Skeletal muscle satellite cell (primary cell): ENCODE measurements around the gene TENT4A. TPM values are rescaled to one million over a fixed set of nuclear protein-coding genes. Genes with fewer than 3 reads are reported as not detected.
"Not testable (repeated sequence)": the region's sequence is repeated elsewhere in the genome, so short reads cannot be mapped to it uniquely, and the experiment has no call there.

Source experiments
- H3K27me3 ChIP-seq: 2 replicates; pipeline ENCODE4 v1.7.0; 2013; ENCODE audit warnings: low read length; ENCODE audit not compliant: control insufficient read depth, insufficient read depth
- H3K36me3 ChIP-seq: 2 replicates; pipeline ENCODE4 v1.7.0; 2013; ENCODE audit warnings: mild to moderate bottlenecking, control low read depth, low read length; ENCODE audit not compliant: insufficient read depth
- H3K4me1 ChIP-seq: 2 replicates; pipeline ENCODE4 v1.7.0; 2013; ENCODE audit warnings: low read length; ENCODE audit not compliant: control insufficient read depth, insufficient read depth
- H3K4me2 ChIP-seq: 2 replicates; pipeline ENCODE4 v1.7.0; 2013; ENCODE audit warnings: mild to moderate bottlenecking, low read length
- H3K4me3 ChIP-seq: 2 replicates; pipeline ENCODE4 v1.7.0; 2013; ENCODE audit warnings: low read length
- H3K9ac ChIP-seq: 2 replicates; pipeline ENCODE4 v1.7.0; 2013; ENCODE audit warnings: mild to moderate bottlenecking, low read depth, low read length, moderate library complexity
- H3K9me3 ChIP-seq: replicated peaks from 2 replicates; pipeline ENCODE4 v1.7.0; 2013; ENCODE audit warnings: mild to moderate bottlenecking, control low read depth, low read length
- total RNA-seq: library from RNA; depleted of rRNA; stranded (reverse); fragments of >200 nt; gene quantifications from 2 replicates; pipeline ENCODE4 v1.2.3, GENCODE V29; 2012; rRNA removed

The TENT4A gene
- total RNA-seq = 14.6 and 16.5 TPM in 2 replicates

- Histone ChIP-seq H3K9ac (peak within 1 kb of the TSS; percentile 90), H3K4me2 (peak within 1 kb of the TSS; percentile 95), H3K9me3 (no peaks in the 10 kb centered on the region), H3K4me1 (peaks cover 35% of the 10 kb centered on the region), H3K4me3 (peak within 1 kb of the TSS; percentile 85), H3K36me3 (peaks cover 8% of the 10 kb centered on the region), H3K27me3 (no peaks in the 10 kb centered on the region)
Observed at GRCh38 chr5:6713274-6714225, at the start of gene TENT4A. TSS of gene TENT4A (plus strand) at chr5:6713432. CDS start at chr5:6713984, 552 bp downstream.

- Histone ChIP-seq H3K9me3 (no peaks in the 10 kb centered on the region), H3K36me3 (peaks cover 12% of the 10 kb centered on the region), H3K4me3 (no peak overlapping the region), H3K27me3 (no peaks in the 10 kb centered on the region), H3K9ac (no peak overlapping the region), H3K4me1 (no peaks in the 10 kb centered on the region), H3K4me2 (no peak overlapping the region)
Observed at GRCh38 chr5:6666762-6667161, 46.5 kb upstream of the TENT4A start.

- H3K4me1 ChIP-seq = no peaks in the 10 kb centered on the region
- H3K36me3 ChIP-seq = peaks cover 12% of the 10 kb centered on the region
- no peak overlapping the region for H3K9ac ChIP-seq
- H3K4me3 ChIP-seq = no peak overlapping the region
- H3K9me3 ChIP-seq = no peaks in the 10 kb centered on the region
- no peak overlapping the region for H3K4me2 ChIP-seq
- no peaks in the 10 kb centered on the region for H3K27me3 ChIP-seq
Observed at GRCh38 chr5:6667648-6668047, 45.6 kb upstream of the TENT4A start.

- H3K4me1 ChIP-seq, H3K9me3 ChIP-seq, H3K4me2 ChIP-seq, H3K9ac ChIP-seq, H3K27me3 ChIP-seq, H3K4me3 ChIP-seq: not testable (repeated sequence)
- peaks cover 12% of the 10 kb centered on the region for H3K36me3 ChIP-seq
Observed at GRCh38 chr5:6668717-6669116, 44.5 kb upstream of the TENT4A start.

- Histone ChIP-seq H3K36me3 (peaks cover 9% of the 10 kb centered on the region), H3K9ac (no peak overlapping the region), H3K4me3 (no peak overlapping the region), H3K4me2 (no peak overlapping the region), H3K4me1 (no peaks in the 10 kb centered on the region), H3K9me3 (no peaks in the 10 kb centered on the region), H3K27me3 (no peaks in the 10 kb centered on the region)
Observed at GRCh38 chr5:6673031-6673430, 40.2 kb upstream of the TENT4A start.

GRCh38 chr5:6673963-6674362 lies 39.3 kb upstream of the TENT4A start:
- no peaks in the 10 kb centered on the region for H3K27me3 ChIP-seq
- H3K36me3 ChIP-seq = peaks cover 9% of the 10 kb centered on the region
- H3K4me3 ChIP-seq = no peak overlapping the region
- no peaks in the 10 kb centered on the region for H3K9me3 ChIP-seq
- H3K4me1 ChIP-seq = no peaks in the 10 kb centered on the region
- no peak overlapping the region for H3K4me2 ChIP-seq
- no peak overlapping the region for H3K9ac ChIP-seq

- Histone ChIP-seq H3K27me3 (no peaks in the 10 kb centered on the region), H3K4me1 (no peaks in the 10 kb centered on the region), H3K9me3 (no peaks in the 10 kb centered on the region), H3K4me3 (no peak overlapping the region), H3K36me3 (peaks cover 9% of the 10 kb centered on the region), H3K9ac (no peak overlapping the region), H3K4me2 (no peak overlapping the region)
Observed at GRCh38 chr5:6674421-6674820, 38.8 kb upstream of the TENT4A start.

GRCh38 chr5:6674886-6675285 lies 38.3 kb upstream of the TENT4A start:
- no peak overlapping the region for H3K9ac ChIP-seq
- no peaks in the 10 kb centered on the region for H3K9me3 ChIP-seq
- no peaks in the 10 kb centered on the region for H3K4me1 ChIP-seq
- H3K27me3 ChIP-seq = no peaks in the 10 kb centered on the region
- no peak overlapping the region for H3K4me3 ChIP-seq
- no peak overlapping the region for H3K4me2 ChIP-seq
- peaks cover 7% of the 10 kb centered on the region for H3K36me3 ChIP-seq

- H3K4me2 ChIP-seq = no peak overlapping the region
- H3K9me3 ChIP-seq = no peaks in the 10 kb centered on the region
- no peaks in the 10 kb centered on the region for H3K27me3 ChIP-seq
- no peak overlapping the region for H3K9ac ChIP-seq
- H3K4me3 ChIP-seq = no peak overlapping the region
- no peaks in the 10 kb centered on the region for H3K4me1 ChIP-seq
- no peaks in the 10 kb centered on the region for H3K36me3 ChIP-seq
Observed at GRCh38 chr5:6675784-6676491, 37.3 kb upstream of the TENT4A start.

- H3K9ac ChIP-seq = no peak overlapping the region
- no peaks in the 10 kb centered on the region for H3K36me3 ChIP-seq
- no peak overlapping the region for H3K4me2 ChIP-seq
- no peak overlapping the region for H3K4me3 ChIP-seq
- no peaks in the 10 kb centered on the region for H3K4me1 ChIP-seq
- H3K27me3 ChIP-seq = no peaks in the 10 kb centered on the region
- H3K9me3 ChIP-seq = no peaks in the 10 kb centered on the region
Observed at GRCh38 chr5:6676702-6677101, 36.5 kb upstream of the TENT4A start.

- H3K4me1 ChIP-seq = no peaks in the 10 kb centered on the region
- no peaks in the 10 kb centered on the region for H3K36me3 ChIP-seq
- no peak overlapping the region for H3K4me2 ChIP-seq
- no peak overlapping the region for H3K9ac ChIP-seq
- no peaks in the 10 kb centered on the region for H3K9me3 ChIP-seq
- H3K4me3 ChIP-seq = no peak overlapping the region
- H3K27me3 ChIP-seq = no peaks in the 10 kb centered on the region
Observed at GRCh38 chr5:6678385-6678784, 34.8 kb upstream of the TENT4A start.
